ENCODE data around the gene ST6GALNAC5.

DNA sequence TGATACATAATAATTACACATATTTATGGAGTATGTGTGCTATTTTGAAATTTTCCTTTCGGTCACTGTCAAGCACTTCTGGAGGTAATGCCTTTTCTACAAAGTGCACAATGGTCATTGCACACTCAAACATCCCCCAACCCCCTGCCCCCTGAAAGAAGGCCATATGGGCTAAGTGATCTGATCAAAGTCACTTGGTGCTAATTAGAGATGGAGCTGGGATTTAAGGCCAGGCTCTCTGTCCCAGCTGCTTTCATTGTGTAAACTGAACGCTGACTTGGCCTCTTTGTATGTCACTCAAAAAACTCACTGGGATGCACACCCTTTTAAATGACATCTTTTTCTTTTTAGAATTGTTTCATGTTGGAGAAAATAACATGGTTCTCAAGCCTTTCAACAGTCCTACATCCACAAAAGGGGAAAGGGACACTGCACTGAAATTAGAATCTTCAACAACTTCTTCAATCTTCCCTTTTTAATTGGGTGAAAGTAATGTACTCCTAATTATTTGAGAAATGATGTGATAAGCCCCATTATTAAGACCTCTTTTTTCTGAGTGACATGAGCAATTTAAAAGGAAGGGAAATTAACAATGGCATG lies 149.2 kb downstream of the ST6GALNAC5 start:
- TF ChIP-seq, protein P1, sequence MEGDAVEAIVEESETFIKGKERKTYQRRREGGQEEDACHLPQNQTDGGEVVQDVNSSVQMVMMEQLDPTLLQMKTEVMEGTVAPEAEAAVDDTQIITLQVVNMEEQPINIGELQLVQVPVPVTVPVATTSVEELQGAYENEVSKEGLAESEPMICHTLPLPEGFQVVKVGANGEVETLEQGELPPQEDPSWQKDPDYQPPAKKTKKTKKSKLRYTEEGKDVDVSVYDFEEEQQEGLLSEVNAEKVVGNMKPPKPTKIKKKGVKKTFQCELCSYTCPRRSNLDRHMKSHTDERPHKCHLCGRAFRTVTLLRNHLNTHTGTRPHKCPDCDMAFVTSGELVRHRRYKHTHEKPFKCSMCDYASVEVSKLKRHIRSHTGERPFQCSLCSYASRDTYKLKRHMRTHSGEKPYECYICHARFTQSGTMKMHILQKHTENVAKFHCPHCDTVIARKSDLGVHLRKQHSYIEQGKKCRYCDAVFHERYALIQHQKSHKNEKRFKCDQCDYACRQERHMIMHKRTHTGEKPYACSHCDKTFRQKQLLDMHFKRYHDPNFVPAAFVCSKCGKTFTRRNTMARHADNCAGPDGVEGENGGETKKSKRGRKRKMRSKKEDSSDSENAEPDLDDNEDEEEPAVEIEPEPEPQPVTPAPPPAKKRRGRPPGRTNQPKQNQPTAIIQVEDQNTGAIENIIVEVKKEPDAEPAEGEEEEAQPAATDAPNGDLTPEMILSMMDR (IDR thresholded peaks at IDR 0.05 in 4 of 5, conservative IDR thresholded peaks at IDR 0.05 in 1 of 5): no peak
- no peak for TF ChIP-seq POLR2A (IDR thresholded peaks at IDR 0.05)

Measured in gastrocnemius medialis (tissue), 4 donors.